Fibroblast of skin of right quadriceps (primary cell): ENCODE measurements around the gene CXXC1.
"Not testable (repeated sequence)": the region's sequence is repeated elsewhere in the genome, so short reads cannot be mapped to it uniquely, and the experiment has no call there.

Experiments
- DNase-seq: peaks from one replicate; pipeline ENCODE4 v3.0.0-alpha.2; 2013

Gene CXXC1

DNA sequence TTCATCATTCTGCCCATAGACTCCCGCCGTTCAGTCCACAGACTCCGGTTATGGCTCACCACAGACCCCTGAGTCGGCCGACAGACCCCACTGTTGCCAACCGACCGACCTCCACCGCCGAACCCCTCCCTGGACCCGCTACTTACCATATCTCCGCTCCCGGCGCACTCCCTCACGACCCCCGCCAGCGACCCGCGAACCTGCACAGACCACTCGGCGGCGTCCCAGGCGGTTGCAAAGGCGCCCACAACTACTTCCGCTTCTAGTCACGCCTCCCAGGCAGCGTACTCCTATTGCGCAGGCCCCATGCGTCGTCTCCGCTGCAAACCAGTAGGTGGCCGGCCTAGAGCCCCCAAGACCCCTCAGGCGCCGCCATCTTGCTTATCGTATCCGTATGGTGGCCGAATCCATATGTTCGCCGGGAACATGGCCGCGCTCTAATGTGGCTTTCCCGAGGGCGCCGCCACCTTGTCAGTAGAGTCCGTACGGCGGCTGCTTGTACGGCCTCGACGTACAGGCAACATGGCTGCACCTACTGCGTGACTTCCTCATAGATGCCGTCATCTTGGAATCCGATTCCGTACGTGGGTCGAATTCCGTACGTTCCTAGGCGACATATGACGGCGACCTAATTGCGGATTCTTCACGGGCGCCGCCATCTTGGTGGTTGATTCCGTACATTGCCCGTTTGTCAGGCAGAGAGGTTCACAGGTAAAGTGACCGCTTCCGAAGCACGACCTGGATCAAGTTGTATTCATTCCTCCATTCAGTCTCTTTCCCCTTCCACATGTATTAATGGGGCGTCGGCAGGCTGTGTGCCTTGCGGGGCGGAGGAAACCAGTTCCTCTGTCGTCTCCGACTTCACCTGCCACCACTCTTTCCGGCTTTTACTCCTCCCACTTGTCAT lies at the start of gene CXXC1:
Gene CXXC1, minus strand, starts transcription at position 252 of the 907 bp plus-strand sequence. Its CDS starts 103 bp downstream, at position 149.
- DNase-seq: peak; percentile 100

- DNase-seq: no peak
These were observed 47.2 kb upstream of the CXXC1 start for GRCh38 chr18:50334546-50335152.

- no peak for DNase-seq
These were observed 44.2 kb upstream of the CXXC1 start for GRCh38 chr18:50331691-50332090.

GRCh38 chr18:50330176-50330575 lies 42.7 kb upstream of the CXXC1 start:
- DNase-seq: no peak

DNA sequence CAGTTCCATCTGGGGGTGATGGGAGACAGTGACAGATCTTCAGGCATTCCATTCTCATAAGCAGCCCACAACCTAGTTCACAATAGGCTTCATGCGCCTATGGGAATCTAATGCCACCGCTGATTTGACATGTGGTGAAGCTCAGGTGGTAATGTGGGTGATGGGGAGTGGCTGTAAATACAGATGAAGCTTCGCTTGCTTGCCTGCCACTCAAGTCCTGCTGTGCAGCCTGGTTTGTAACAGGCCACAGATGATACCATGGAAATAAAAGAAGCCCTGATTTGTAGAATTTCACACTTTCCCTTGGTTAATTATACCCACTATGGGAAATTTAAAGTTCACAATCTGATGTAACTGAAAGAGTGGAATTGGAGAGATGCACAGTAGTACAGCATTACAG lies 40.5 kb upstream of the CXXC1 start:
- DNase-seq: no peak

GRCh38 chr18:50320719-50321118 lies 33.2 kb upstream of the CXXC1 start:
- no peak for DNase-seq

- DNase-seq: no peak
These were observed 27.8 kb upstream of the CXXC1 start for GRCh38 chr18:50315100-50315871.

DNA sequence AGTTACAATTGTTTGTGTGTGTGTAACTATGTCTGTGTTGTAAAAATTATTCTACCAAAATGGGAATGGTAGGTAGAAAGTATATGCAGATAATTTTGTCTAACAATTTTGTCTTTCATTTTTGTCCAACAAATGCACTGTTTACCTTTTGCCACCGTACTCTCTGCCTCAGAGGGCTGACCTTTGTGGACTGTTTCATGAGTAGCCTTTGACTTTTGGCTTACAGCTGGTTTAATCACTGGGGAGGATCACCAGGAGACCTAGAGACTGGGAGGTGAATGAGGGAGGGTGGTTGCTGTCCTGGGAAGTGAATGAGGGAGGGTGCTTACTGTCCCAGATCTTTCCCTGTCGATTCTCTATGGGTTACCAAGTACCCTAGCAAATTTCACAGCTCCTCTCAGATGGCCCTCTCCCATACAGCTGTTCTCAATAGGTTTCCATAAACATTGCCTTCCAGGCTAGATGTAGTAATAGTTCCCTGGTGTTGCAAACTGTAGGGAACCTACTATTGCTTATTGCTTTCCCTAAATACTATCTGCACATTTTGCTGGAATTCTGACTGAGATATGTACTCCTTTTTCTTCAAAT lies 26.5 kb upstream of the CXXC1 start:
- DNase-seq: no peak

- no peak for DNase-seq
These were observed 25.6 kb upstream of the CXXC1 start for GRCh38 chr18:50313031-50313607.

DNA sequence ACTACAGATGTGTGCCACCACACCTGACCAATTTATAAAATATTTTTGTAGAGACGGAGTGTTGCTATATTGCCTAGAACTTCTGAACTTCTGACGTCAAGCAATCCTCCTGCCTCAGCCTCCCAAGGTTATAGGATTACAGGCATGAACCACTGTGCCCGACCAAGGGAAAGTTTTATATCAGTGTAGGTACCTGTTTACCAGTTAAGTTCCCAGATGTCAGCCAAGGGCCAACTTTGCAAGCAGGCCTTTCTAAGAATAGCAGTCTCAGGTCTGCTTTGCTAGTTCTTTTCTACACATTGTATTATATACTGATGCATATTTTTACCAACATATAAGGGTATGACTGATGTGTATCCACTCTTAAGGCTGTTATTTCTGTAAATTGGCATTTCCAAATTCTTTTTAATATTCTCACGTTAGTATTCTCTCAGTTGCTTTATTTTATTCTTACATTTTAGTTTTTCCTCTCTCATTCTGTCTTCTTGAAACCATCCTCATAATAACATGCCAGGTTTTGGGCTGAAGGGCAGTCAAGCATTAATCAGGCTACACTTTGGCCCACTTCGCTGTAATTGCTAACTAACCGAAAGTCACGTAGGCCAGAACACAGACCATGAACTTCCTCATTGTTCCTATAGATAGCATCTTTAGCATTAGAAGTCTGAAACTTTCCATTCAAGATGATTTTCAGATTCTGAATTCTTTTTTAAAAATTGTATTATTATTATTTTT lies 25.0 kb upstream of the CXXC1 start:
- no peak for DNase-seq

- no peak for DNase-seq
These were observed 24.2 kb upstream of the CXXC1 start for GRCh38 chr18:50311650-50312049.

GRCh38 chr18:50310080-50310479 lies 22.6 kb upstream of the CXXC1 start:
- DNase-seq: no peak

- not testable (repeated sequence) for DNase-seq
These were observed 21.4 kb upstream of the CXXC1 start for GRCh38 chr18:50308851-50309250.

- DNase-seq: peak; percentile 85
These were observed 20.4 kb upstream of the CXXC1 start for GRCh38 chr18:50307738-50308470.

GRCh38 chr18:50307400-50307737 lies 19.9 kb upstream of the CXXC1 start:
- no peak for DNase-seq

GRCh38 chr18:50306944-50307343 lies 19.5 kb upstream of the CXXC1 start:
- DNase-seq: peak; percentile 44

DNA sequence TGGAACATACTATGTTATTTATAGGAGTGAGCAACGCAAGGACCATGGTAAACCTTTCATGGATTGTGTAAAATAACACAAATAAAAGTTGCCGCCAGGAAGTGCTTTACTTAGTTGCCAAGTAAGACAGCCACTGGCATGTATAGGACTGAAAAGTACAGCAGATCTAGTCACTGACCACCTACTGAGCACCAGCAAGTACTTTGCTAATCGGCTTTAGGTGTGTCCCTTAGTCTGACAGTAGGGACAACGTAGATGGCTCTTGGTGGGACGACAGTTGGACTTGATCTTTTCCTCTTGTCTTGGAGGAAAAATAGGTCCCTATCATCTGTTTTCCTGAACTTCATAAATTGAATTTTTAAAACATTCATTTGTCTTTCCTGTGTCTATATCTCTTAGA lies 13.6 kb upstream of the CXXC1 start:
- no peak for DNase-seq

- DNase-seq: no peak
These were observed 12.3 kb upstream of the CXXC1 start for GRCh38 chr18:50299626-50300388.

GRCh38 chr18:50298443-50299284 lies 11.2 kb upstream of the CXXC1 start:
- DNase-seq: no peak
